T-cell (primary cell): ENCODE measurements around the gene CAV1. TPM values are rescaled to one million over a fixed set of nuclear protein-coding genes. Genes with fewer than 3 reads are reported as not detected.

Source experiments
- ATAC-seq, 4 experiments: fragments of 200-7000 bp in 3 of 4; fragments of 150-1000 bp in 1 of 4; cut with Tn5 transposase; replicated peaks in 1 of 4; 1 replicate in 3 of 4; 2 replicates in 1 of 4; pipeline ENCODE4 v1.10.0; 2021; ENCODE audit warnings: moderate library complexity in 3 of 4, mild to moderate bottlenecking in 2 of 4, moderate number of reproducible peaks in 1 of 4
- CTCF ChIA-PET, 2 donors: fragments of 300-600 bp; sonication (Branson Sonifier 250); formaldehyde crosslinking; loops; one replicate each; lab custom pipeline; 2022; ENCODE audit warnings: antibody characterized with exemption in 2 of 2; lab: Charles Lee
- POLR2A ChIA-PET, 2 donors: fragments of 300-600 bp; sonication (Branson Sonifier 250); formaldehyde crosslinking; loops; one replicate each; lab custom pipeline; 2022; ENCODE audit warnings: antibody characterized with exemption in 2 of 2; lab: Charles Lee
- DNase-seq, 35 experiments: peaks; one replicate each; pipeline versions ENCODE4 v3.0.0 to v3.0.0-alpha.2; 2013 to 2023
- H3K27ac ChIP-seq: one replicate; pipeline ENCODE4 v1.5.1; 2013; ENCODE audit warnings: low read length
- H3K27me3 ChIP-seq, 2 experiments: replicated peaks in 1 of 2; 1 replicate in 1 of 2; 2 replicates in 1 of 2; pipeline versions ENCODE4 v1.6.1 to v1.7.0; 2013; ENCODE audit warnings: low read length in 1 of 2, mixed read lengths in 1 of 2; ENCODE audit not compliant: control insufficient read depth in 2 of 2, insufficient read depth in 2 of 2; ENCODE audit errors: extremely low read depth in 1 of 2
- H3K36me3 ChIP-seq, 2 donors: 1 replicate in 1 of 2; 2 replicates in 1 of 2; pipeline versions ENCODE4 v1.6.1 to v1.7.0; 2013; ENCODE audit warnings: low read length in 1 of 2; ENCODE audit not compliant: control insufficient read depth in 2 of 2, insufficient read depth in 1 of 2; ENCODE audit errors: extremely low read depth in 1 of 2
- H3K4me1 ChIP-seq, 2 experiments: 1 replicate in 1 of 2; 2 replicates in 1 of 2; pipeline versions ENCODE4 v1.6.1 to v1.7.0; 2013; ENCODE audit warnings: low read length in 2 of 2, mixed read lengths in 1 of 2; ENCODE audit not compliant: insufficient read depth in 2 of 2, control insufficient read depth in 1 of 2; ENCODE audit errors: extremely low read depth in 1 of 2
- H3K4me3 ChIP-seq, 2 donors: 1 replicate in 1 of 2; 2 replicates in 1 of 2; pipeline versions ENCODE4 v1.5.1 to v1.7.0; 2013; ENCODE audit warnings: mild to moderate bottlenecking in 2 of 2, low read length in 1 of 2, moderate library complexity in 1 of 2; ENCODE audit not compliant: control insufficient read depth in 1 of 2; ENCODE audit errors: extremely low read depth in 1 of 2
- H3K9me3 ChIP-seq: 2 replicates; pipeline ENCODE4 v1.7.0; 2013
- H3K27ac Mint-ChIP-seq, 2 donors: one replicate each; pipeline ENCODE4 v1.8.0; 2020 to 2021; ENCODE audit warnings: mild to moderate bottlenecking in 2 of 2, mixed read lengths in 2 of 2
- H3K27me3 Mint-ChIP-seq, 2 donors: one replicate each; pipeline ENCODE4 v1.8.0; 2021 to 2022; ENCODE audit warnings: mixed read lengths in 2 of 2
- H3K36me3 Mint-ChIP-seq: one replicate; pipeline ENCODE4 v1.8.0; 2021; ENCODE audit warnings: mixed read lengths
- H3K4me1 Mint-ChIP-seq, 3 donors: one replicate each; pipeline ENCODE4 v1.8.0; 2020 to 2022; ENCODE audit warnings: mixed read lengths in 3 of 3, mild to moderate bottlenecking in 1 of 3
- H3K4me3 Mint-ChIP-seq, 3 donors: one replicate each; pipeline ENCODE4 v1.8.0; 2020 to 2022; ENCODE audit warnings: mild to moderate bottlenecking in 3 of 3, mixed read lengths in 3 of 3, moderate library complexity in 3 of 3
- H3K9me3 Mint-ChIP-seq, 3 donors: one replicate each; pipeline ENCODE4 v1.8.0; 2020 to 2022; ENCODE audit warnings: mixed read lengths in 3 of 3
- WGBS: methylation state at CpG from one replicate; pipeline ENCODE4 v1.1.5; 2013; ENCODE audit warnings: missing lambda C conversion rate; ENCODE audit not compliant: insufficient coverage; 5-methylcytosine and 5-hydroxymethylcytosine counted together
- total RNA-seq, 35 experiments: library from RNA in 6 of 35; stranded (reverse) in 6 of 35; fragments of 120-200 nt in 1 of 35; gene quantifications; one replicate each; pipeline versions ENCODE4 v1.2.1 to v1.2.4 and lab custom pipeline; 2013 to 2026

CAV1 gene
- total RNA-seq, 5 donors from 2014 or later (not counting 1 experiment from before 2014, with no cell fraction given): 0.25 to 1.4 (median 0.98) TPM; not detected in 1

DNA sequence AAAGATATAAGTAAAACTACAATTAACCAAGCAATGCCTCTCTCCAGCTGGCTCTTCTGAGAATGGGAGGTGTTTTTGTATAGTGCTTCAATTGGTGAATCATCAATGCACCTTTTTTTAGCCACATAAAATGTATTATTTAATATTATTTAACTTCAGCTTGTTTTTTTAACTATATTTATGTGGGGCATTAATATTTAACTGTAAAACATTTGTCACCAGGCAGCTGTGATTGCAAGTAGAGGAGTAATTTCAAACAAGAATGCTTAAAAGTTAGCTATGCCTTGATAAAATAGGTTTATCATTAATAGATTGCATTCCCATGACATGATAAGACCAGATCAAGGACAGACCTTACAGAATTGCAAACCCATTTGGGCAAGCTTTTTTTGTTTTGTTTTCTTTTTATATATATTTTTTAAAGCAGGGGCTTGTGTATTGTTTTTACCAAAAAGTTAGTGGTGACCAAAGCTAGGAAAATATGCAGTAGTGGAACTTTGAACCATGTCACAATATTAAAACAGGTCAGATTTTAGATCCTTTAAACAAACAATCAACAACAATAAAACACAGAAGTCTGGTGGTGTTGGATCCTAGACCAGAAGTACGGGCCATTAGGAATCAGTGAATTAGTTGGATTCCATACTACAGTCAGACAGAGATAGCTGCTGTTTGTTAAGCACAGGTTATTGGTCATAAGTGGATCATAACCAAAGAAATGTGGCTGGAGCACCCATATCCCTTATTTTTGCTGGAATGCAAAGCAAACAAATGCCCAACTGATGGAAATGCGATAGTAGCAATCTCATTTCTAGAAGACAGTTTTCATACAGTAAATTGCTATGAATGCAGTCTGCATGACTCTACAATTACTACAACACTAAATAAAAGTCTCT, 22.4 kb upstream of the CAV1 start:
- peaks cover 9 to 11% (median 10%) of the 10 kb centered on the region in 3 donors for H3K4me1 Mint-ChIP-seq
- no peak overlapping the region for H3K4me3 Mint-ChIP-seq
- H3K36me3 ChIP-seq: no peaks in the 10 kb centered on the region
- no peaks in the 10 kb centered on the region for H3K36me3 Mint-ChIP-seq
- H3K27me3 ChIP-seq: peaks cover 11 to 26% of the 10 kb centered on the region in 2 experiments
- no peak for DNase-seq
- CTCF ChIA-PET: interaction anchor here (0.6 to 1.4 kb wide), 4 partner anchors 23 to 461 kb away, joined by 3 to 14 read pairs (median 4); no protein-coding TSS in a partner anchor
- H3K9me3 Mint-ChIP-seq: no peaks in the 10 kb centered on the region
- no peaks in the 10 kb centered on the region for H3K9me3 ChIP-seq
- WGBS: no CpG with 5 or more reads among the region's 2 CpGs
- peaks cover 7 to 17% of the 10 kb centered on the region in 2 experiments for H3K4me1 ChIP-seq
- no peak for ATAC-seq
- POLR2A ChIA-PET: no interaction called here
- no peak overlapping the region for H3K27ac Mint-ChIP-seq
- H3K4me3 ChIP-seq: no peak overlapping the region
- no peak overlapping the region for H3K27ac ChIP-seq
- H3K27me3 Mint-ChIP-seq: peaks cover 44 to 55% of the 10 kb centered on the region in 2 donors

- H3K27me3 Mint-ChIP-seq: peaks cover 33 to 42% of the 10 kb centered on the region in 2 donors
- no peaks in the 10 kb centered on the region for H3K9me3 ChIP-seq
- peaks cover 7 to 17% of the 10 kb centered on the region in 2 experiments for H3K4me1 ChIP-seq
- no peak for ATAC-seq
- no peaks in the 10 kb centered on the region for H3K9me3 Mint-ChIP-seq
- H3K27me3 ChIP-seq: peaks cover 8 to 25% of the 10 kb centered on the region in 2 experiments
- H3K4me1 Mint-ChIP-seq: peaks cover 9 to 11% (median 10%) of the 10 kb centered on the region in 3 donors
- no peak for DNase-seq
- H3K27ac ChIP-seq: no peak overlapping the region
- no peaks in the 10 kb centered on the region for H3K36me3 Mint-ChIP-seq
- H3K4me3 ChIP-seq: no peak overlapping the region
- no peaks in the 10 kb centered on the region for H3K36me3 ChIP-seq
- no peak overlapping the region for H3K4me3 Mint-ChIP-seq
- ChIA-PET CTCF (interaction anchor here in 1 of 2 donors (1.0 kb wide), 1 partner anchor 22 kb away, joined by 3 read pairs; no protein-coding TSS in a partner anchor), POLR2A (no interaction called here)
- H3K27ac Mint-ChIP-seq: no peak overlapping the region
These were observed 21.0 kb upstream of the CAV1 start for GRCh38 chr7:116503835-116504234.

DNA sequence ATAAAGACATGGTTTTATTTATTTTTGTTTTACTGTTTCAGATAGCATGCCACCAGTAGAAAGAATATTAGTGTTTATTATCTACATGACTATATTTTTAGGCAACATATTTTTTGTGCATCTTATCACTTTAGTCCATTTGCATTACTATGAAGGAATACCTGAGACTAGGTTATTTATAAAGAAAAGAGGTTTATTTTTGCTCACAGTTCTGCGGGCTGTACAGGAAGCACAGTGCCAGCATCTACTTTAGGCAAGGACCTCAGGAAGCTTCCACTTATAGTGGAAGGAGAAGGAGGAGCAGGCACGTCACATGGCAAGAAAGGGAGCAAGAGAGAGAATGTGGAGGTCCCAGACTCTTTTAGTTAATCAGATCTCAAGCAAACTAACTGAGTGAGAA, 19.6 kb upstream of the CAV1 start:
- DNase-seq (no peak), ATAC-seq (no peak)
- peaks cover 26 to 40% of the 10 kb centered on the region in 2 donors for H3K27me3 Mint-ChIP-seq
- H3K4me3 Mint-ChIP-seq: no peak overlapping the region
- 60% methylated on average over 1 of the region's 2 CpGs for WGBS
- Histone ChIP-seq H3K27me3 (peaks cover 6 to 12% of the 10 kb centered on the region in 2 experiments), H3K4me1 (peaks cover 3 to 6% of the 10 kb centered on the region in 2 experiments), H3K9me3 (no peaks in the 10 kb centered on the region), H3K27ac (no peak overlapping the region), H3K36me3 (no peaks in the 10 kb centered on the region), H3K4me3 (no peak overlapping the region)
- ChIA-PET CTCF (no interaction called here), POLR2A (no interaction called here)
- H3K27ac Mint-ChIP-seq: no peak overlapping the region
- H3K4me1 Mint-ChIP-seq: peaks cover 7% of the 10 kb centered on the region in 3 donors
- no peaks in the 10 kb centered on the region for H3K36me3 Mint-ChIP-seq
- no peaks in the 10 kb centered on the region for H3K9me3 Mint-ChIP-seq

DNA sequence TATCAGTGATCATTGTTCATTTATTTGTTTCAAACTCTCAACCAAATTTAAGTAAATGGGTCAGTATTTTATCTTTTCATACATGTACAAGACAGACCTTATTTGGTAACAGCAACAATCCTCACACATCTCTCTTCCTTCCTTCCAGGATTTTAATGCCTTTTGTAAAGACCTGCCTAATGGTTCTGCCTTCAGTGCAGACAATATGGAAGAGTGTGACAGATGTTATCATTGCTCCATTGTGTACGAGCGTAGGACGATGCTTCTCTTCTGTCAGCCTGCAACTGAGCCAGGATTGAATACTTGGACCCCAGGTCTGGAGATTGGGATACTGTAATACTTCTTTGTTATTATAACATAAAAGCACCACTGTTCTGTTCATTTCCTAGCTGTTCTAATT, 19.0 kb upstream of the CAV1 start:
- ATAC-seq: no peak
- DNase-seq: no peak
- Histone ChIP-seq H3K27ac (no peak overlapping the region), H3K4me1 (peaks cover under 1 to 1% of the 10 kb centered on the region in 2 experiments), H3K36me3 (no peaks in the 10 kb centered on the region), H3K27me3 (peaks cover 4 to 7% of the 10 kb centered on the region in 2 experiments), H3K9me3 (no peaks in the 10 kb centered on the region), H3K4me3 (no peak overlapping the region)
- Mint-ChIP-seq H3K36me3 (no peaks in the 10 kb centered on the region), H3K4me3 (no peak overlapping the region), H3K27me3 (peaks cover 21 to 34% of the 10 kb centered on the region in 2 donors), H3K4me1 (peaks cover 1 to 3% (median 2%) of the 10 kb centered on the region in 3 donors), H3K27ac (no peak overlapping the region), H3K9me3 (no peaks in the 10 kb centered on the region)
- ChIA-PET CTCF (no interaction called here), POLR2A (no interaction called here)
- WGBS: no CpG with 5 or more reads among the region's 3 CpGs

- H3K4me1 Mint-ChIP-seq: peaks cover 9 to 22% (median 16%) of the 10 kb centered on the region in 3 donors
- DNase-seq: no peak
- H3K4me3 Mint-ChIP-seq: no peak overlapping the region
- peaks cover 4 to 24% of the 10 kb centered on the region in 2 donors for H3K27me3 Mint-ChIP-seq
- H3K4me3 ChIP-seq: no peak overlapping the region
- WGBS: 88% methylated on average over 5 of the region's 7 CpGs
- ChIA-PET POLR2A (interaction anchor here in 1 of 2 donors (0.5 kb wide), 1 partner anchor 20 kb away, joined by 6 read pairs; no protein-coding TSS in a partner anchor), CTCF (interaction anchor here in 1 of 2 donors (1.3 kb wide), 1 partner anchor 16 kb away, joined by 3 read pairs; no protein-coding TSS in a partner anchor)
- peaks cover 0 to 3% of the 10 kb centered on the region in 2 experiments for H3K4me1 ChIP-seq
- no peaks in the 10 kb centered on the region for H3K9me3 Mint-ChIP-seq
- ATAC-seq: no peak
- H3K36me3 Mint-ChIP-seq: no peaks in the 10 kb centered on the region
- H3K27ac ChIP-seq: no peak overlapping the region
- no peak overlapping the region for H3K27ac Mint-ChIP-seq
- H3K9me3 ChIP-seq: no peaks in the 10 kb centered on the region
- H3K36me3 ChIP-seq: no peaks in the 10 kb centered on the region
- peaks cover 0 to 4% of the 10 kb centered on the region in 2 experiments for H3K27me3 ChIP-seq
These were observed 14.8 kb upstream of the CAV1 start for GRCh38 chr7:116509982-116510579.

DNA sequence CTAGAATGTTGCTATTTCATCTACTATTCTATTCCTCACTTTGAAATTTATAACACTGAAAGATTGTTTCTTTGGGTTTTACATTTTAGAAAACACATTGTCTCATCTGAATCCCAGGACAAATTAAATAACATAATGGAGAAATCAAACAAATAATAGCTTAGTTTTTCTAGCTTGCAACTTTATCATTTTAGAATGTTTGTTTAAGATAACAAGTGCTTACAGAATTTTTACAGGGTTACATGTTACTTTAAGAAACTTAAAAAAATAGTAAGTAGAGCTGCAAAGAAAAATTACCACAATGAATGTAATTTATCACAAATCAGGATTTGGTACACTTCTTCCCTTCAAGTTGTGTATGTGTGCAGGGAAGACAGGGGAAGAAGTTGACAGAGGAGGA, 14.0 kb upstream of the CAV1 start:
- Histone ChIP-seq H3K27ac (no peak overlapping the region), H3K4me1 (peaks cover 0 to 3% of the 10 kb centered on the region in 2 experiments), H3K4me3 (no peak overlapping the region), H3K27me3 (peaks cover 0 to 4% of the 10 kb centered on the region in 2 experiments), H3K9me3 (no peaks in the 10 kb centered on the region), H3K36me3 (no peaks in the 10 kb centered on the region)
- H3K9me3 Mint-ChIP-seq: no peaks in the 10 kb centered on the region
- ChIA-PET POLR2A (no interaction called here), CTCF (interaction anchor here (0.5 to 1.7 kb wide), 2 partner anchors 16 to 227 kb away, joined by 3 to 5 read pairs; no protein-coding TSS in a partner anchor)
- H3K27ac Mint-ChIP-seq: no peak overlapping the region
- no peak for DNase-seq
- no peak overlapping the region for H3K4me3 Mint-ChIP-seq
- H3K36me3 Mint-ChIP-seq: no peaks in the 10 kb centered on the region
- peaks cover 7 to 24% of the 10 kb centered on the region in 2 donors for H3K27me3 Mint-ChIP-seq
- no peak for ATAC-seq
- peaks cover 9 to 22% (median 16%) of the 10 kb centered on the region in 3 donors for H3K4me1 Mint-ChIP-seq
